IPS DF 19.7 (cell line): ENCODE measurements around the gene CCR7.

ENCODE experiments used
- DNase-seq: peaks from one replicate; pipeline ENCODE4 v3.0.0-alpha.2; 2013; ENCODE audit warnings: low read depth, low spot score

CCR7 gene

GRCh38 chr17:40516581-40517285, 48.5 kb downstream of the CCR7 start:
- no peak for DNase-seq

GRCh38 chr17:40515491-40516041, 49.7 kb downstream of the CCR7 start:
- DNase-seq, result no peak

GRCh38 chr17:40515011-40515410, 50.3 kb downstream of the CCR7 start:
- DNase-seq, result no peak

- no peak for DNase-seq
These were observed 51.0 kb downstream of the CCR7 start for GRCh38 chr17:40514013-40514875.

- DNase-seq, result no peak
These were observed 53.5 kb downstream of the CCR7 start for GRCh38 chr17:40511667-40512220.

GRCh38 chr17:40511136-40511535, 54.1 kb downstream of the CCR7 start:
- no peak for DNase-seq

- DNase-seq, result no peak
These were observed 55.0 kb downstream of the CCR7 start for GRCh38 chr17:40510328-40510648.

- DNase-seq, result no peak
These were observed 55.5 kb downstream of the CCR7 start for GRCh38 chr17:40509626-40510327.

- DNase-seq, result no peak
These were observed 58.5 kb downstream of the CCR7 start for GRCh38 chr17:40506786-40507185.
